KMS-11 (cell line): ENCODE measurements around the gene BRD7.

Source experiments
- H2AFZ ChIP-seq: fragments of 200-600 bp; sonication (generic); 2 replicates; pipeline ENCODE4 v1.6.1; 2016; ENCODE audit warnings: antibody characterized with exemption, mixed run types, low read depth
- H3K27ac ChIP-seq: fragments of 200-600 bp; sonication (generic); 2 replicates; pipeline ENCODE4 v1.6.1; 2016; ENCODE audit warnings: mild to moderate bottlenecking, mixed run types
- H3K27me3 ChIP-seq: fragments of 200-600 bp; sonication (generic); 2 replicates; pipeline ENCODE4 v1.6.1; 2017; ENCODE audit warnings: mild to moderate bottlenecking, low read depth, mixed run types, moderate library complexity; ENCODE audit not compliant: insufficient read depth
- H3K36me3 ChIP-seq: fragments of 200-600 bp; sonication (generic); 2 replicates; pipeline ENCODE4 v1.6.1; 2017; ENCODE audit warnings: mild to moderate bottlenecking, mixed run types; ENCODE audit not compliant: insufficient read depth
- H3K4me1 ChIP-seq: fragments of 200-600 bp; sonication (generic); 2 replicates; pipeline ENCODE4 v1.6.1; 2016; ENCODE audit warnings: mild to moderate bottlenecking, low read depth, mixed run types; ENCODE audit not compliant: poor library complexity, severe bottlenecking
- H3K4me2 ChIP-seq: fragments of 200-600 bp; sonication (generic); 2 replicates; pipeline ENCODE4 v1.7.0; 2016; ENCODE audit warnings: mild to moderate bottlenecking, mixed run types
- H3K4me3 ChIP-seq: fragments of 200-600 bp; sonication (generic); IDR thresholded peaks from 2 replicates; pipeline ENCODE4 v1.6.1; 2017; ENCODE audit warnings: low read depth, low read length, mixed read lengths; ENCODE audit not compliant: insufficient read depth
- H3K79me2 ChIP-seq: fragments of 200-600 bp; sonication (generic); 2 replicates; pipeline ENCODE4 v1.6.1; 2016; ENCODE audit warnings: low read depth, mixed run types; ENCODE audit not compliant: insufficient read depth
- H3K9ac ChIP-seq: fragments of 200-600 bp; sonication (generic); 2 replicates; pipeline ENCODE4 v1.6.1; 2016; ENCODE audit warnings: mild to moderate bottlenecking, mixed run types
- H4K20me1 ChIP-seq: fragments of 200-600 bp; sonication (generic); 2 replicates; pipeline ENCODE4 v1.6.1; 2016; ENCODE audit warnings: mild to moderate bottlenecking, mixed run types; ENCODE audit not compliant: insufficient read depth
- TF ChIP-seq, protein P1 (sequence below): fragments of 200-600 bp; sonication (generic); conservative IDR thresholded peaks from 2 replicates; pipeline ENCODE4 v1.6.1; 2017; ENCODE audit warnings: low read depth, mild to moderate bottlenecking, antibody characterized with exemption, low read length, moderate library complexity, mixed read lengths

The BRD7 gene

DNA sequence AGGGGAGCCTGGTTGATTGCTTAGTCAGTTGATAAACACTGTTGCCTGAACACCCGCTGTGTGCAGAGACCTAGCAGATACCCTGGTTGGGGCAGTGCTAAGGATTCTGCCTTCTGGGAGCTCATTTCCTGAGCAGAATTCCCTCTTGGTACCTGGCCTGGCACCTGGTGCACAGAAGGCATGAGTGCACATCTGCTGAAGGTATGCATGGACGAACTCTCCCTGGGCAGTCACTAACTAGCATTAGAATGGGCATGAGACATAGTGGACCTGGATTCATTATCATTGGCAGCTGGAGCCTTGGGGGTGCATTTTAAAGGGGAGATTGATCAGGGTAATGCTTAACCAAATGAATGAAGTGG, 89.3 kb downstream of the BRD7 start:
- TF ChIP-seq, protein P1, sequence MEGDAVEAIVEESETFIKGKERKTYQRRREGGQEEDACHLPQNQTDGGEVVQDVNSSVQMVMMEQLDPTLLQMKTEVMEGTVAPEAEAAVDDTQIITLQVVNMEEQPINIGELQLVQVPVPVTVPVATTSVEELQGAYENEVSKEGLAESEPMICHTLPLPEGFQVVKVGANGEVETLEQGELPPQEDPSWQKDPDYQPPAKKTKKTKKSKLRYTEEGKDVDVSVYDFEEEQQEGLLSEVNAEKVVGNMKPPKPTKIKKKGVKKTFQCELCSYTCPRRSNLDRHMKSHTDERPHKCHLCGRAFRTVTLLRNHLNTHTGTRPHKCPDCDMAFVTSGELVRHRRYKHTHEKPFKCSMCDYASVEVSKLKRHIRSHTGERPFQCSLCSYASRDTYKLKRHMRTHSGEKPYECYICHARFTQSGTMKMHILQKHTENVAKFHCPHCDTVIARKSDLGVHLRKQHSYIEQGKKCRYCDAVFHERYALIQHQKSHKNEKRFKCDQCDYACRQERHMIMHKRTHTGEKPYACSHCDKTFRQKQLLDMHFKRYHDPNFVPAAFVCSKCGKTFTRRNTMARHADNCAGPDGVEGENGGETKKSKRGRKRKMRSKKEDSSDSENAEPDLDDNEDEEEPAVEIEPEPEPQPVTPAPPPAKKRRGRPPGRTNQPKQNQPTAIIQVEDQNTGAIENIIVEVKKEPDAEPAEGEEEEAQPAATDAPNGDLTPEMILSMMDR: no peak
- no peak overlapping the region for H3K27ac ChIP-seq

DNA sequence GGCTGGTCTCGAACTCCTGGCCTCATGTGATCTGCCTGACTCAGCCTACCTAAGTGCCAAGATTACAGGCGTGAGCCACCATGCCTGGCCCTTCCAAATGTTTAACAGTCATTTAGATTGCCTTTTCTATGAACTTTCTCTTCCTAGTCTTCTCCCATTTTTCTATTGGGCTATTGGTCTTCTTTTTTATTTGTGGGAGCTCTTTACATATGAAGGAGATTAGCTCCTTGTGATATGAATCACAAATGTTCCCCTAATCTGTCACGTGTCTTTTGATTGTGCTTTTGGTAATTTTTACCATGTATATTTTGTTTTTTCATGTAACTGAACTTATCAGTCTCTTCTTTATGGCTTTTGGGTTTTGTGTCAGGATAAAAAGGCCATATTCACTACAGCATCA, 90.5 kb downstream of the BRD7 start:
- Histone ChIP-seq H3K4me2 (no peak overlapping the region), H3K4me3 (no peak overlapping the region), H4K20me1 (no peaks in the 10 kb centered on the region), H3K9ac (no peak overlapping the region), H3K4me1 (peaks cover 57% of the 10 kb centered on the region), H3K79me2 (peaks cover 30% of the 10 kb centered on the region), H3K27me3 (no peaks in the 10 kb centered on the region), H2AFZ (no peak overlapping the region), H3K36me3 (no peaks in the 10 kb centered on the region), H3K27ac (no peak overlapping the region)
- TF ChIP-seq, protein P1: no peak

More for the DNA sequence above, 89.3 kb downstream of the BRD7 start:
- no peaks in the 10 kb centered on the region for H3K27me3 ChIP-seq
- H3K79me2 ChIP-seq: peaks cover 33% of the 10 kb centered on the region
- peaks cover 64% of the 10 kb centered on the region for H3K4me1 ChIP-seq
- no peak overlapping the region for H2AFZ ChIP-seq
- H3K4me3 ChIP-seq: no peak overlapping the region
- H3K4me2 ChIP-seq: no peak overlapping the region
- H3K36me3 ChIP-seq: no peaks in the 10 kb centered on the region
- H4K20me1 ChIP-seq: no peaks in the 10 kb centered on the region
- no peak overlapping the region for H3K9ac ChIP-seq

DNA sequence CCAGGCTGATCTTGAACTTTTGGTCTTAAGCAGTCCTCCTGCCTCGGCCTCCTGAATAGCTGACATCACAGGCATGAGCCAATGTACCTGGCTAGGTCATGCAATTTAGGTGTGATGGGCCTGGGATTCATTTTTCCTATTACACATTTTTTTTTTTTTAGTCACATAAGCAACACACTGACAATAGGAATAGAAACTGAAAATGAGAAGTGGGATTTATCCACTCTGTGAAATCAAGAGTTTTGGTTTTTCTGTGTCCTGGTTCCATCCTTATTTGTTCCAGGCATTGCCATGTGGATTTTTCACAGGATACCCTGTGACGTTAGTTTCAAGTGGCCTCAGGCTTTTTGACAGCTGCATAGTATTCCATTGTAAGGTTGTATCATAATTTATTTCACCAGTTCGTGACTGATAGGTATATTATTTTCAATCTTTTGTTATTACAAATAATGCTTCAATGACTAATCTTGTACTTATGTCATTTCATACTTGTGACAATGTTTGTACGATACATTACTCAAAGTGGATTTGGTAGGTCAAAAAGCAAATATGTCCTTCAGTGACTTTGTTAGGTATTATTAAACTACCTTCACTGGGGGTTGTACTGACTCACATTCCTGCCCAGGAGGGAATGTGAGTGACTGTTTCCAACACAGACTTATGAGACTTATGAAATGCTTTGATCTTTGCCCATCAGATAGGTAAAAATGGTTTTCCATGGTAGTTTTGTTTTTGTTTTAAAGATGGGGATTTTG, 91.8 kb downstream of the BRD7 start:
- TF ChIP-seq, protein P1: no peak
- peaks cover 45% of the 10 kb centered on the region for H3K4me1 ChIP-seq
- no peaks in the 10 kb centered on the region for H3K27me3 ChIP-seq
- H3K4me2 ChIP-seq: no peak overlapping the region
- no peak overlapping the region for H3K27ac ChIP-seq
- H2AFZ ChIP-seq: no peak overlapping the region
- no peaks in the 10 kb centered on the region for H3K36me3 ChIP-seq
- no peak overlapping the region for H3K4me3 ChIP-seq
- no peaks in the 10 kb centered on the region for H4K20me1 ChIP-seq
- peaks cover 30% of the 10 kb centered on the region; the same call in 1 of the 2 replicates for H3K79me2 ChIP-seq
- no peak overlapping the region for H3K9ac ChIP-seq

DNA sequence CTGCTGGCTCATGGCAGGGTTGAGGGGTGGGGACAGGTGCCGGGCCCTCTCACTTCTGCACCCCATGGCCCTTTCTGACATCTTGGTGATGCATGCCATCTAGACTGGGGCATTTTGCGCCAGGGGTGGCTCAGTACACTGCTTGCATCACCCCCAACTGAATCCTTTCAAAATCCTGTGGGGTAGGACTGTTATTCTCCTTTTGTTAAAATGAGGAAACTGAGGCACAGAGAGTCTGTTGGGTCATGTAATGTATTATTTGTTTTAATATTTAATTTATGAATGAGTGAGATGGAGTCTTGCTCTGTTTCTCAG, 92.5 kb downstream of the BRD7 start:
- Histone ChIP-seq H3K27me3 (no peaks in the 10 kb centered on the region), H3K4me2 (no peak overlapping the region), H3K27ac (no peak overlapping the region), H3K4me3 (no peak overlapping the region), H2AFZ (no peak overlapping the region), H3K36me3 (no peaks in the 10 kb centered on the region), H3K4me1 (peaks cover 38% of the 10 kb centered on the region), H4K20me1 (no peaks in the 10 kb centered on the region), H3K9ac (no peak overlapping the region), H3K79me2 (peaks cover 30% of the 10 kb centered on the region; the same call in 1 of the 2 replicates)
- TF ChIP-seq, protein P1: no peak
